ENCODE data around the gene FLYWCH2. TPM values are rescaled to one million over a fixed set of nuclear protein-coding genes. Genes with fewer than 3 reads are reported as not detected.

The FLYWCH2 gene
- total and polyA plus RNA-seq, 2 of the 8 experiments (the other 6 are each of a cell fraction or from before 2014, with no cell fraction given): 16.4 to 30.7 TPM

DNA sequence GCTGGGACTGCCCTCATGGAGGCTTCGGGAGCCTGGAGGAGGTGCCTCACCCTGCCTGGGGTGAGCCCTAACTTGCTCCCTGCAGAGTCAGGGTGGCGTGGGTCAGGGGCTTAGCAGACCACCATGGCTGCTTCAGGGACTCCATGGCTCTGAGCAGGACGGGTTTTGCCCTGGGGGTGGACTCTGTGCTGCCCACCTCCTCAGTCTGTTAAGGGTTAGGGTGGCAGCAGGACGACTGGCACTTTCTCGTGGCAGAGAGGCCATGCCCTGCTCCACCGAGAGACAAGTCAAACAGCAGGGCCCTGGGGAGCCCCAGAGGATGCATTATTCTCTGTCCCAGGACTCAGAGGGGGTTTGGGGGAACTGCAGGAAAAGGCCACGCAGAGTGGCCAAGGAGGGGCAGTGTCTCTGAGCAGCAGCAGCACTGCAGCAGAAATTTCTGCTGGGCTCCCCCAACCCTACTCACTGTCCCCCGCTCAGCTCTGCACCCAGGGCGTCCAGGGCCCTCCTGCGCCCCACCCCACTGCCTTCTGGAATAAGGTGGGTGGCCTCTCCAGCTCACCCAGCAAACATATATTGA lies 23.2 kb upstream of the FLYWCH2 start (continued):
- TF ChIP-seq, protein P1, sequence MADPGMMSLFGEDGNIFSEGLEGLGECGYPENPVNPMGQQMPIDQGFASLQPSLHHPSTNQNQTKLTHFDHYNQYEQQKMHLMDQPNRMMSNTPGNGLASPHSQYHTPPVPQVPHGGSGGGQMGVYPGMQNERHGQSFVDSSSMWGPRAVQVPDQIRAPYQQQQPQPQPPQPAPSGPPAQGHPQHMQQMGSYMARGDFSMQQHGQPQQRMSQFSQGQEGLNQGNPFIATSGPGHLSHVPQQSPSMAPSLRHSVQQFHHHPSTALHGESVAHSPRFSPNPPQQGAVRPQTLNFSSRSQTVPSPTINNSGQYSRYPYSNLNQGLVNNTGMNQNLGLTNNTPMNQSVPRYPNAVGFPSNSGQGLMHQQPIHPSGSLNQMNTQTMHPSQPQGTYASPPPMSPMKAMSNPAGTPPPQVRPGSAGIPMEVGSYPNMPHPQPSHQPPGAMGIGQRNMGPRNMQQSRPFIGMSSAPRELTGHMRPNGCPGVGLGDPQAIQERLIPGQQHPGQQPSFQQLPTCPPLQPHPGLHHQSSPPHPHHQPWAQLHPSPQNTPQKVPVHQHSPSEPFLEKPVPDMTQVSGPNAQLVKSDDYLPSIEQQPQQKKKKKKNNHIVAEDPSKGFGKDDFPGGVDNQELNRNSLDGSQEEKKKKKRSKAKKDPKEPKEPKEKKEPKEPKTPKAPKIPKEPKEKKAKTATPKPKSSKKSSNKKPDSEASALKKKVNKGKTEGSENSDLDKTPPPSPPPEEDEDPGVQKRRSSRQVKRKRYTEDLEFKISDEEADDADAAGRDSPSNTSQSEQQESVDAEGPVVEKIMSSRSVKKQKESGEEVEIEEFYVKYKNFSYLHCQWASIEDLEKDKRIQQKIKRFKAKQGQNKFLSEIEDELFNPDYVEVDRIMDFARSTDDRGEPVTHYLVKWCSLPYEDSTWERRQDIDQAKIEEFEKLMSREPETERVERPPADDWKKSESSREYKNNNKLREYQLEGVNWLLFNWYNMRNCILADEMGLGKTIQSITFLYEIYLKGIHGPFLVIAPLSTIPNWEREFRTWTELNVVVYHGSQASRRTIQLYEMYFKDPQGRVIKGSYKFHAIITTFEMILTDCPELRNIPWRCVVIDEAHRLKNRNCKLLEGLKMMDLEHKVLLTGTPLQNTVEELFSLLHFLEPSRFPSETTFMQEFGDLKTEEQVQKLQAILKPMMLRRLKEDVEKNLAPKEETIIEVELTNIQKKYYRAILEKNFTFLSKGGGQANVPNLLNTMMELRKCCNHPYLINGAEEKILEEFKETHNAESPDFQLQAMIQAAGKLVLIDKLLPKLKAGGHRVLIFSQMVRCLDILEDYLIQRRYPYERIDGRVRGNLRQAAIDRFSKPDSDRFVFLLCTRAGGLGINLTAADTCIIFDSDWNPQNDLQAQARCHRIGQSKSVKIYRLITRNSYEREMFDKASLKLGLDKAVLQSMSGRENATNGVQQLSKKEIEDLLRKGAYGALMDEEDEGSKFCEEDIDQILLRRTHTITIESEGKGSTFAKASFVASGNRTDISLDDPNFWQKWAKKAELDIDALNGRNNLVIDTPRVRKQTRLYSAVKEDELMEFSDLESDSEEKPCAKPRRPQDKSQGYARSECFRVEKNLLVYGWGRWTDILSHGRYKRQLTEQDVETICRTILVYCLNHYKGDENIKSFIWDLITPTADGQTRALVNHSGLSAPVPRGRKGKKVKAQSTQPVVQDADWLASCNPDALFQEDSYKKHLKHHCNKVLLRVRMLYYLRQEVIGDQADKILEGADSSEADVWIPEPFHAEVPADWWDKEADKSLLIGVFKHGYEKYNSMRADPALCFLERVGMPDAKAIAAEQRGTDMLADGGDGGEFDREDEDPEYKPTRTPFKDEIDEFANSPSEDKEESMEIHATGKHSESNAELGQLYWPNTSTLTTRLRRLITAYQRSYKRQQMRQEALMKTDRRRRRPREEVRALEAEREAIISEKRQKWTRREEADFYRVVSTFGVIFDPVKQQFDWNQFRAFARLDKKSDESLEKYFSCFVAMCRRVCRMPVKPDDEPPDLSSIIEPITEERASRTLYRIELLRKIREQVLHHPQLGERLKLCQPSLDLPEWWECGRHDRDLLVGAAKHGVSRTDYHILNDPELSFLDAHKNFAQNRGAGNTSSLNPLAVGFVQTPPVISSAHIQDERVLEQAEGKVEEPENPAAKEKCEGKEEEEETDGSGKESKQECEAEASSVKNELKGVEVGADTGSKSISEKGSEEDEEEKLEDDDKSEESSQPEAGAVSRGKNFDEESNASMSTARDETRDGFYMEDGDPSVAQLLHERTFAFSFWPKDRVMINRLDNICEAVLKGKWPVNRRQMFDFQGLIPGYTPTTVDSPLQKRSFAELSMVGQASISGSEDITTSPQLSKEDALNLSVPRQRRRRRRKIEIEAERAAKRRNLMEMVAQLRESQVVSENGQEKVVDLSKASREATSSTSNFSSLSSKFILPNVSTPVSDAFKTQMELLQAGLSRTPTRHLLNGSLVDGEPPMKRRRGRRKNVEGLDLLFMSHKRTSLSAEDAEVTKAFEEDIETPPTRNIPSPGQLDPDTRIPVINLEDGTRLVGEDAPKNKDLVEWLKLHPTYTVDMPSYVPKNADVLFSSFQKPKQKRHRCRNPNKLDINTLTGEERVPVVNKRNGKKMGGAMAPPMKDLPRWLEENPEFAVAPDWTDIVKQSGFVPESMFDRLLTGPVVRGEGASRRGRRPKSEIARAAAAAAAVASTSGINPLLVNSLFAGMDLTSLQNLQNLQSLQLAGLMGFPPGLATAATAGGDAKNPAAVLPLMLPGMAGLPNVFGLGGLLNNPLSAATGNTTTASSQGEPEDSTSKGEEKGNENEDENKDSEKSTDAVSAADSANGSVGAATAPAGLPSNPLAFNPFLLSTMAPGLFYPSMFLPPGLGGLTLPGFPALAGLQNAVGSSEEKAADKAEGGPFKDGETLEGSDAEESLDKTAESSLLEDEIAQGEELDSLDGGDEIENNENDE (IDR thresholded peaks at IDR 0.05; ENCODE audit: insufficient replicate concordance, low read length): no peak
- TF ChIP-seq BACH1 (IDR thresholded peaks at IDR 0.05; ENCODE audit: low read length): no peak
